NCI-H524 treated with DMSO at 0.1 percent for 48 hours (cell line): ENCODE results near the gene NUDT3.
"Not testable (repeated sequence)": the region's sequence is repeated elsewhere in the genome, so short reads cannot be mapped to it uniquely, and the experiment has no call there.

Experiments
- DNase-seq: peaks from one replicate; lab custom pipeline; 2025; lab: John Stamatoyannopoulos, UW

NUDT3 gene

GRCh38 chr6:34392497-34393190 lies at the start of gene NUDT3:
Gene NUDT3, minus strand, starts transcription at chr6:34392669. Its CDS starts 307 bp downstream, at chr6:34392362.
- peak; percentile 36 for DNase-seq

GRCh38 chr6:34441526-34441925 lies 49.1 kb upstream of the NUDT3 start:
- DNase-seq: no peak

- no peak for DNase-seq
Observed at GRCh38 chr6:34439442-34439841, 47.0 kb upstream of the NUDT3 start.

GRCh38 chr6:34438705-34439104 lies 46.2 kb upstream of the NUDT3 start:
- DNase-seq: no peak

- no peak for DNase-seq
Observed at GRCh38 chr6:34437644-34437970, 45.1 kb upstream of the NUDT3 start.

- DNase-seq: no peak
Observed at GRCh38 chr6:34436803-34437643, 44.6 kb upstream of the NUDT3 start.

- no peak for DNase-seq
Observed at GRCh38 chr6:34435916-34436315, 43.4 kb upstream of the NUDT3 start.

GRCh38 chr6:34425498-34426410 lies 33.3 kb upstream of the NUDT3 start, which contains the start of gene RPS10:
Gene RPS10, minus strand, starts transcription at chr6:34426069. Its CDS starts 848 bp downstream, at chr6:34425221.
- DNase-seq: peak; percentile 49

GRCh38 chr6:34425132-34425497 lies 32.6 kb upstream of the NUDT3 start:
- DNase-seq: no peak

- DNase-seq: no peak
Observed at GRCh38 chr6:34424200-34425131, 32.0 kb upstream of the NUDT3 start.

- DNase-seq: no peak
Observed at GRCh38 chr6:34423254-34423653, 30.8 kb upstream of the NUDT3 start.

- no peak for DNase-seq
Observed at GRCh38 chr6:34418367-34418766, 25.9 kb upstream of the NUDT3 start.

- DNase-seq: no peak
Observed at GRCh38 chr6:34416877-34417371, 24.5 kb upstream of the NUDT3 start.

- DNase-seq: no peak
Observed at GRCh38 chr6:34414999-34415858, 22.8 kb upstream of the NUDT3 start.

GRCh38 chr6:34412643-34413214 lies 20.3 kb upstream of the NUDT3 start:
- DNase-seq: no peak

GRCh38 chr6:34412016-34412415 lies 19.5 kb upstream of the NUDT3 start:
- no peak for DNase-seq

- not testable (repeated sequence) for DNase-seq
Observed at GRCh38 chr6:34407915-34408314, 15.4 kb upstream of the NUDT3 start.

GRCh38 chr6:34396518-34396917 lies 4.0 kb upstream of the NUDT3 start:
- no peak for DNase-seq

GRCh38 chr6:34393966-34394305 lies 1.5 kb upstream of the NUDT3 start:
- DNase-seq: no peak
